ENCODE measurements around the gene AP2S1.
"Not testable (repeated sequence)": the region's sequence is repeated elsewhere in the genome, so short reads cannot be mapped to it uniquely, and the experiment has no call there.

AP2S1 gene

DNA sequence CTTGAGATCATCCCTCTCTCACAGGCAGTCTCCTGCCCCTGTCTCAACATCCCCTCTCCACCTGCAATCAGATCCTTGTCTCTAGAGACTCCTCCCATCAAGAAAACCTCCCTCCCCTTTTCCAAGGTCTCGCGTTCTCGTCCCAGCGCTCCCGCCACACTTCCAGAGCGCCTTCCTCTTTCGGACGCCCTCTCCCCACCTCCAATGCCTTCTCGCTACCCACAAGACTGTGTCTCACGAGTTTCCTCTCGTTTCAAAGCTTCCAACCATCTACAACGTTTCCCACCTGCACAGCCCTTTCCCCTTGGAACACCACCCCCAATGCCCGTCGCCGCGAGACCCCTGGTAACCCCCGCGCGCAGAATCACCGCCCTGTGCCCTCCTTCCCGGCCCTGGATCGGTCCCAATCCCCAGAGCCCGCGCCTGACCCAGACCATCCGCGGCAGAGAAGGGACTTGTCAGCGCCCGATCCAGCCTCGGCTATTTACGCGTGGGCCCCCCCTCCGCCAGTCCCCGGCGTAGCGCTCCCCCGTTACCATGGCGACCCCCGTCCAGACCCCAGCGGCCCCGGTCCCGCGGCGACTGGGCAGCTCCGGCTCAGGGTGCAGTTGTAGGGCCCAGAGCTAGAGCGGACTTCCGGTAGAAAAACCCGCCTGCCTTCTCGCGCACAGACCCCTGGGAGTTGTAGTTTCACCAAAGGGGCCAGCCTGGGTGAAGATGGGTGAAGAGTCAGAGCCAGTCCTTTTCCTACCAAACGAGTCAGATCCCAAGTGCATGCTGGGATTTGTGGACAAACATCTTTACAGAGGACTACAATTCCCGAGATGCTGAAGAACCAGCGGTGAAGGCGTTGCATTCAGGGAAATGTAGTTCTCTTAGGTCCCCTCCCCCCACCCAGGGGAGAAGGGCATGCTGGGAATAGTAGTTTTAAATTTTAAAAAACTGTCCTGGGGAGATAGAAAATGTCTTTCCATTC, at the start of gene AP2S1:
TSS of gene AP2S1 (minus strand) at position 619 of the 976 bp plus-strand sequence. CDS start at position 539, 80 bp downstream.
- DNase-seq, result peak; percentile 99

GRCh38 chr19:46900341-46900740, 49.7 kb upstream of the AP2S1 start:
- no peak for DNase-seq

GRCh38 chr19:46898731-46899130, 48.1 kb upstream of the AP2S1 start:
- peak; percentile 85 for DNase-seq

- no peak for DNase-seq
Measured at GRCh38 chr19:46896076-46896794, 45.6 kb upstream of the AP2S1 start.

GRCh38 chr19:46892252-46893179, 41.9 kb upstream of the AP2S1 start:
- DNase-seq, result no peak

DNA sequence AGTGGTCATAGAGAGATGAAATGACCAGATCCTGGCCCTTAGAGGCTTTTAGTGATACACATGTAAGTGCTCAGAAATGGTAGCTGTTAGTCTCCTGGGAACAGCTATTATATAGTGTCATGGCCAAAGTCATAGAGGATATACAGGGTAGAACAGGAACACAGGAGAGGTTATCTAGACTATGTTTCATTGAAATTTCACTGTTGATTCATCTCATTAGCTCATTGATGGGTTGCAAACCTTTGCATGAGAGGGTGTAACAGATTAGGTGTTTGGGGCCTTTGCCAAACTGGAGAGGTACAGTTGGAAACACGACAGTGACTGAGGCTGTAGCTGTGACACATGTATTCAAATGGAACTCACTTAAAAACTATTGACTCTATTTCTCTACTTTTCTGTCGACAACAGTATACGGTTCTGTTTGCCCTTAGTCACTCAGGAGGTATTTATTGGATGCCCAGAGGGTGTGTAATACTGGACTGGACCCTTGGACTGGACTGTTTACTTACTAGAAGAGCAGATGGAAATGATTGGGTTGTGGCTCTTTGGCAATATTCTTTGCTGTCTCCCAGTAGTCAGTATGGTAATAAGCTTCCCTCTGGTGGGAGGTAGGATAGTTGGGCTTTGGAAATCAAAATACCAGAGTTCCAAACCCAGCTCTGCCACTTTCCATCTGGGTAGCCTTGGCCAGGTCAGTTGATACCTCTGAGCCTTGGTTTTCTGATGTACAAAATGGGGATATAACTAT, 40.0 kb upstream of the AP2S1 start:
- DNase-seq, result peak; percentile 88

DNA sequence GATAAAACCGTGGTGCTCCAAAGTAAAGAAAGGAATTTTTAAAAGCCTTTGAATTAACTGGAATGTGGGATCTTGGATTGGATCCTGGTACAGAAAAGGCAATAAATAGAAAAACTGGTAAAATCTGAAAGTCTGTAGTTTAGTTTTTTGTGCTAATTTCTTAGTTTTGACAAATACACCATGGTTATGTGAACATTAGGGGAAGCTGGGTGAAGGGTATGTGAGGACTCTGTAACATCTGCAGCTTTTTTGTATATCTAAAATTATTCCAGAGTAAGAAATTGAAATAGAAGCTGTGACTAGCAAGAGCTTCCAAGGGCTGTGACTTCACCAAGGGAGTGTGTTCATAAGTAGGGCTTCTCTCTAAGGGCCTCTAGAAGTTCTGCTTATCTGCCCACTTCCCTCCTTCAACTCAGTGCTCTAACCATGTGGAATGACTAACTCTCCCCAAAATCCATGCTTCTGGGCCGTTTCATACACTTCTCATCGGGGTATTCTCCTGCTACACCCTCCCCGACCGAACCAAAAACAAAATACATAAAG, 36.7 kb upstream of the AP2S1 start:
- DNase-seq, result no peak

DNA sequence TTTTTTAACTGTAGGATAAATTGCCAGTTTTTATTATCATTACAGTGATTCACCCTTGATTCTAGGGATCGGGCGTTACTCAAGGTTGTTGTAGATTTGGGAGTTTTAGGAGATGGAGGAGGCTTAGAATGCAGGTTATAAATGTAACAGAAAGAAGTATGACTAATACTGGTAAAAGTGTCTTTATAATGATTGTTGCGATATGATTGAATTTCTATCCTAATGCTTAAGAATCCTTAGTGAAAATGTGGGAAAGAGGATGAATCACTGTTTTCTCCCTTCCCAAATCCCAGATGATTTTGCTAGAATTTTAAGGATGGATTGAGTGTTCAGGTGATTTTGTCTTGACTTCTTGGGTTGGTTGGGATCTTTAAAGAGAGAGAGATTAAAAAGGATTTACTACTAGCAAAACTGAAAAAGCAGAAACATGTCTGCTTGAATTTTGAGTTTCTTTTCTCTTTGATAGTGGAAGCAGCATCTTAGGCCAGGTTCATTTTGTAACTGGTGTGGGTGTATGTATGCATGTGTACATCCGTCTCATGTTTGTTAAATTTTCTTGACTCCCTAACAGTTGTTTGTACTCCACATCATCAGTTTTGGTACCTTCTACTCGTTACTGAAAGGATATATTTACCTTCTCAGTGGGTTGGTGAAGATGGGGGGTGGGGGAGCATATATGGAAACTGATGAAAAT, 36.0 kb upstream of the AP2S1 start:
- peak; percentile 67 for DNase-seq

- DNase-seq, result peak; percentile 39
Measured at GRCh38 chr19:46885411-46885810, 34.8 kb upstream of the AP2S1 start.

DNA sequence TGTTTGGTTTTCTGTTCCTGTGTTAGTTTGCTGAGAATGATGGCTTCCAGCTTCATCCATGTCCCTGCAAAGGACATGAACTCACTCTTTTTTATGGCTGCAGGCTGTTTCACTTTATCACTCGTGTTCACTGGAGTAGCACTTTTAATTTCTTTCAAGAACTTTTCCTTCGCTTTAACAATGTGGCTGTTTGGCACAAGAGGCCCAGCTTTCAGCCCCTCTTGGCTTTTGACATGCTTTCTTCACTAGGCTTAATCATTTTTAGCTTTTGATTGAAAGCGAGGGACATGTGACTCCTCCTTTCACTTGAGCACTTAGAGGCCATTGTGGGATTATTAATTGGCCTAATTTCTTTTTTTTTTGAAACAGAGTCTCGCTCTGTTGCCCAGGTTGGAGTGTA, 32.1 kb upstream of the AP2S1 start:
- DNase-seq, result not testable (repeated sequence)

GRCh38 chr19:46882034-46882433, 31.4 kb upstream of the AP2S1 start:
- DNase-seq, result no peak

DNA sequence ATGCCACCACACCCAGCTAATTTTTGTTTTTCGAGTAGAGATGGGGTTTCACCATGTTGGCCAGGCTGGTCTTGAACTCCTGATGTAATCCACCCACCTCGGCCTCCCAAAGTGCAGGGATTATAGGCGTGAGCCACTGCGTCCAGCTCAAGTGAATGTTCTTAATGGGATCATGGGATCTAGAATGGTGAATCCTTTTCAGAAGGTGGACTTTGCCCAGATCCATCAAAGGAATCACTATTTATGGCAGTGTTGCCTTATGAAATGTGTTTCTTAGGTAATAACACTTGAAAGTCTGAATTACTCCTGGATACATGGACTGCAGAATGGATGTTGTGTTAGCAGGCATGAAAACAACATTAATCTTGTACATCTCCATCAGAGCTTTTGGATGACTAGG, 30.4 kb upstream of the AP2S1 start:
- no peak for DNase-seq

DNA sequence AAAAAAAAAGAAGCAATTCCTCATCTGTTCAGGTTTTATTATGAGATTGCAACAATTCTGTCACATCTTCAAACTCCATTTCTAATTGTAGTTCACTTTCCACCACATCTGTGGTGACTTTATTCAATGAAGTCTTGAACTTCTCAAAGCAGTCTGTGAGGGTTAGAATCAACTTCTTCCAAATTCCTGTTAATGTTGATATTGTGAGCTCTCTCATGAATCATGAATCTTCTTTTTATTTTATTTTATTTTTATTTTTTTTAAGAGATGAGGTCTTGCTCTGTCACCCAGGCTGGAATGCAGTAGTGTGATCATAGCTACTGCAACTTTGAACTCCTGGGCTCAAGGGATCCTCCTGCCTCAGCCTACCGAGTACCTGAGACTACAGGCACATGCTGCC, 29.8 kb upstream of the AP2S1 start:
- DNase-seq, result no peak

DNA sequence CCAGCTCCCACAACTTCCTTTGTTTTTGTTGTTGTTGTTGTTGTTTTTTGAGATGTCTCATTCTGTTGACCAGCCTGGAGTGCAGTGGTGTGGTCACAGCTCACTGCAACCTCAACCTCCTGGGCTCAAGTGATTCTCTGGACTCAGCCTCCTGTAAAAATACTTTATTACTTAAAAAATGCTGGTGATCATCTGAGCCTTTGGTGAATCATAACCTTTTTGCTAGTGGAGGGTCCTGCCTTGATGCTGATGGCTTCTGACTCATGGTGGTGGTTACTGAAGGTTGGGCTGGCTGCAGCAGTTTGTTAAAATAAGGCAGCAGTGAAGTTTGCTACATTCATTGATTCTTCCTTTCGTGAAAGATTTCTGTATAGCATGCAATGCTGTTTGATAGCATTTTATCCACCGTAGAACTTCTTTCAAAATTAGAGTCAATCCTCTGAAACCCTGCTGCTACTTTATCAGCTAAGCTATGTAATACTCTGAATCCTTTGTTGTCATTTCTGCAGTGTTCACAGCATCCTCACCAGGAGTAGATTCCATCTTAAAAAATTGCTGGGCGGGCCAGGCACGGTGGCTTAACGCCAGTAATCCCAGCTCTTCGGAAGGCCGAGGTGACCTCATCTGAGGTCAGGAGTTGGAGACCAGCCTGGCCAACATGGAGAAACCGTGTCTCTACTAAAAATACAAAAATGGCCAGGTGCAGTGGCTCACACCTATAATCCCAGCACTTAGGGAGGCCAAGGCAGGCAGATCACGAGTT, 28.1 kb upstream of the AP2S1 start:
- DNase-seq, result peak; percentile 92

- DNase-seq, result no peak
Measured at GRCh38 chr19:46875657-46876056, 25.0 kb upstream of the AP2S1 start.

- no peak for DNase-seq
Measured at GRCh38 chr19:46875234-46875633, 24.6 kb upstream of the AP2S1 start.

GRCh38 chr19:46872967-46873366, 22.3 kb upstream of the AP2S1 start:
- no peak for DNase-seq

DNA sequence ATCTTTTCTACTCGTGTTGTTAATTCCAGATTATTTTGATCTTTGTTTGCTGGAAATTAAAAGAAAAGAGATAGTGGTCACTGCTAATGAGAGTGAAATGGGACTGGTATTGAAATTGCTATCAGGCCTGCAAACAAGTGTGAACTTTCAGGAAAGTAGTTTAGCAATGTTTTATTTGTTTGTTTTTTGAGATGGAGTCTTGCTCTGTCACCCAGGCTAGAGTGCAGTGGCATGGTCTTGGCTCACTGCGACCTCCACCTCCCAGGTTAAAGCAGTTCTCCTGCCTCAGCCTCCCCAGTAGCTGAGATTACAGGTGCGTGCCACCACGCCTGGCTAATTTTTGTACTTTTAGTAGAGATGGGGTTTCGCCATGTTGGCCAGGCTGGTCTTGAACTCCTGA, 20.5 kb upstream of the AP2S1 start:
- DNase-seq, result not testable (repeated sequence)

DNA sequence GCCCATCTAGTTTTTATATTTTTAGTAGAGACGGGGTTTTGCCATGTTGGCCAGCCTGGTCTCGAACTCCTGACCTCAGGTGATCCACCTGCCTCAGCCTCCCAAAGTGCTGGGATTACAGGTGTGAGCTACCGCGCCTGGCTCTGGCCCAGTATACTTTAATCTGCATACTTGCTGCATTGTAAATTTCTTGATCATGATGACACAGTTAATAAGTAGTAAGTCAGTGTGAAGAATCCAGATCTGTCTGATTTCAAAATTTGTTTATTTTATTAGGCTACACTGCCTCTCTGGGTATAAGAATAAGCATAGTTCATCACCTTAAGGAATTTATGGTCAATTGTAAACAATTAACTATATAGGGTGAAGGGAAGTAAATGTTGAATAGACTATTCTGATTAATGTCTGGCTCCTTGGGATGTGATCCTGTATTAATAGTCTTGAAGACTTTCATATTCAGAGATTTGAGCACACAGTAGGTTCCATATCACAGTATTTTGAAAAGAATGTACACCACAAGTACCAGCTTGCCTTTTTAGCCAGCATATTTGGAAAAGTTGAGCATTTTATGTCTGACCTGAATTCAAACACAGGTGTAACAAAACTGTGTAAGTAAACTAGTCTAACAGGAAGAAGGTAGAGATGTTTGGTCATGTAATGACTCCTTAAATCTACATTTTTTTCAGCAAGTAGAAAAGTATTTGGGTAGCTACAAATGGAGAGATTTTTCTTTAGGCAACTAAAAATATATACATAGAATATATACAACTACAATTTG, 17.6 kb upstream of the AP2S1 start:
- no peak for DNase-seq

DNA sequence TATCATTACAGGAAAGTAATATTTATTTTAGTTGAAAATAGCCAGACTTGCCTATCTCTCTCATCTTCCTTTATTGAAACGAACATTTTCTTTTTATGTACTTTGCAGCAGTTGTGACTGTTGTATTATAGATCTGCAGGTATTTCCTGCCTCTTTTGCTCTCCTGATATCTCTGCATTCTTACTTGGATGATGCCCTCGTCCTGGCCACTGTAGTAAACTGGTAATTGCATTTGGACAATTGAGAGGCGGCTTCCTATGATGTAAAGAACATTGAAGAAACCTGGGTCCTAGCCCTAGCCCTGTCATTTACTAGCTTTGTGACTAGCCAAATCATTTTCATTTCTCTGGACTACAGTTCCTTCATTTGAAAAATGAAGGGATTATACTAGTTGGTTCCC, 16.5 kb upstream of the AP2S1 start:
- DNase-seq, result no peak

All from fibroblast of upper back skin (primary cell).